ENCODE measurements around the gene SLCO3A1. TPM values are rescaled to one million over a fixed set of nuclear protein-coding genes. Genes with fewer than 3 reads are reported as not detected.

Gene SLCO3A1
- total RNA-seq, 1 experiment from 2014 or later = 37.8 TPM

- H3K36me3 ChIP-seq (ENCODE audit: low read depth) = peaks cover 7% of the 10 kb centered on the region; the same call in 1 of the 2 replicates
- H3K79me2 ChIP-seq (ENCODE audit: low read depth) = peaks cover 87% of the 10 kb centered on the region
- H3K27me3 ChIP-seq (ENCODE audit: insufficient read depth, low read depth) = no peaks in the 10 kb centered on the region
- no peak overlapping the region for H2AFZ ChIP-seq
- peaks cover 31% of the 10 kb centered on the region for H3F3A ChIP-seq (ENCODE audit: insufficient read depth, low read depth)
- no peaks in the 10 kb centered on the region for H3K9me3 ChIP-seq (ENCODE audit: insufficient read depth, low read depth)
- H3K4me3 ChIP-seq = no peak overlapping the region
- BruUV-seq (replicated peaks) = no TSS peak
- no peak for DNase-seq
- ChIA-PET POLR2A (ENCODE audit: unreplicated experiment) (interaction anchor here (0.6 kb wide), 1 partner anchor 326 kb away, joined by 4 read pairs; no protein-coding TSS in a partner anchor), CTCF (no interaction called here)
- no peak overlapping the region for H3K4me2 ChIP-seq
- H4K20me1 ChIP-seq (ENCODE audit: insufficient read depth) = no peaks in the 10 kb centered on the region
- peaks cover 58% of the 10 kb centered on the region for H3K4me1 ChIP-seq (replicated peaks; ENCODE audit: insufficient read depth)
- TF ChIP-seq, protein P1, sequence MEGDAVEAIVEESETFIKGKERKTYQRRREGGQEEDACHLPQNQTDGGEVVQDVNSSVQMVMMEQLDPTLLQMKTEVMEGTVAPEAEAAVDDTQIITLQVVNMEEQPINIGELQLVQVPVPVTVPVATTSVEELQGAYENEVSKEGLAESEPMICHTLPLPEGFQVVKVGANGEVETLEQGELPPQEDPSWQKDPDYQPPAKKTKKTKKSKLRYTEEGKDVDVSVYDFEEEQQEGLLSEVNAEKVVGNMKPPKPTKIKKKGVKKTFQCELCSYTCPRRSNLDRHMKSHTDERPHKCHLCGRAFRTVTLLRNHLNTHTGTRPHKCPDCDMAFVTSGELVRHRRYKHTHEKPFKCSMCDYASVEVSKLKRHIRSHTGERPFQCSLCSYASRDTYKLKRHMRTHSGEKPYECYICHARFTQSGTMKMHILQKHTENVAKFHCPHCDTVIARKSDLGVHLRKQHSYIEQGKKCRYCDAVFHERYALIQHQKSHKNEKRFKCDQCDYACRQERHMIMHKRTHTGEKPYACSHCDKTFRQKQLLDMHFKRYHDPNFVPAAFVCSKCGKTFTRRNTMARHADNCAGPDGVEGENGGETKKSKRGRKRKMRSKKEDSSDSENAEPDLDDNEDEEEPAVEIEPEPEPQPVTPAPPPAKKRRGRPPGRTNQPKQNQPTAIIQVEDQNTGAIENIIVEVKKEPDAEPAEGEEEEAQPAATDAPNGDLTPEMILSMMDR (conservative IDR thresholded peaks at IDR 0.05) = no peak
- TF ChIP-seq EZH2 (IDR thresholded peaks at IDR 0.05; ENCODE audit: low read depth) = no peak
- intact Hi-C loops (cut with micrococcal nuclease; ENCODE audit: unreplicated experiment) = loop anchor here (10.0 kb wide), 1 partner anchor 782 kb away; no protein-coding TSS in a partner anchor
- H3K27ac ChIP-seq = no peak overlapping the region
- no peaks in the 10 kb centered on the region for H3K9me2 ChIP-seq (ENCODE audit: insufficient read depth)
Measured at GRCh38 chr15:91862891-91863504, 9.5 kb downstream of the SLCO3A1 start.

DNA sequence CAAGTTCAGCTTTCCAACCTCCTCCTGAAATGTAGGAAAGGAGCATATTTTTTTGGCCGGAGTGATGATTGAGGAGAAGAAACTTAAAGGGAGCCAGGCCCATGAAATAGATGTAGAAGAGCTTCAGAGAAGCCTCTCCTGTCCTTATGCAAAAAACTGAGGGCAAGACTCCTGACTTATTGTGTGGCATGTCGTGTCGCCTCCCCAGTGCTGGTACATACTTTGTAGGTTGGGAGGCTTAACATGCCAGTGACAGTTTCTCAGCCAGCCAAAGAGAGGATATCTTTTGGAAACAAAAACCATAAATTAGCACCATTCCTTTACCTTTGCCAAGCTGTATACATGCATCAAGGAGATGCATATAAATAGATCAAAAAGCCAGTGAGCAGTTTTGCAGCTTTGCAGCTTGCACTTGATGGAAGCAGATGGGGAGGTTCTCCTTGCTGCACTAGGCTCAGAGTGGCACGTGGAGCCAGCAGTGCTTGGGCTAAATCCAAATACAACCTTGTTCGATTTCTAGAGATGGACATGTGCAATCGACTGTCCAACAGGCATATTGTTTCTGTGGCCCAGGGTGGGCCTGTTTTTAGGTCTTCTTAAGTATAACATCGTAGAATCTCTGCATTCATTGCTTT, 10.2 kb downstream of the SLCO3A1 start:
- CTCF ChIA-PET = interaction anchor here (0.6 kb wide), 1 partner anchor 8 kb away, joined by 3 read pairs; no protein-coding TSS in a partner anchor
- Histone ChIP-seq H3F3A (ENCODE audit: insufficient read depth, low read depth) (peaks cover 38% of the 10 kb centered on the region), H3K27ac (no peak overlapping the region), H3K9me3 (ENCODE audit: insufficient read depth, low read depth) (no peaks in the 10 kb centered on the region), H3K36me3 (ENCODE audit: low read depth) (peaks cover 4% of the 10 kb centered on the region; the same call in 1 of the 2 replicates), H3K27me3 (ENCODE audit: insufficient read depth, low read depth) (no peaks in the 10 kb centered on the region), H2AFZ (no peak overlapping the region), H3K4me3 (no peak overlapping the region), H3K4me2 (no peak overlapping the region), H4K20me1 (ENCODE audit: insufficient read depth) (no peaks in the 10 kb centered on the region), H3K79me2 (ENCODE audit: low read depth) (peaks cover 84% of the 10 kb centered on the region), H3K4me1 (replicated peaks; ENCODE audit: insufficient read depth) (peaks cover 59% of the 10 kb centered on the region), H3K9me2 (ENCODE audit: insufficient read depth) (no peaks in the 10 kb centered on the region)
- intact Hi-C loops (cut with micrococcal nuclease; ENCODE audit: unreplicated experiment) = loop anchor here (10.0 kb wide), 1 partner anchor 781 kb away; no protein-coding TSS in a partner anchor
- TF ChIP-seq, protein P1 (conservative IDR thresholded peaks at IDR 0.05) = no peak
- TF ChIP-seq EZH2 (IDR thresholded peaks at IDR 0.05; ENCODE audit: low read depth) = no peak
- POLR2A ChIA-PET (ENCODE audit: unreplicated experiment) = interaction anchor here (0.6 kb wide), 1 partner anchor 327 kb away, joined by 4 read pairs; no protein-coding TSS in a partner anchor
- DNase-seq = no peak
- BruUV-seq (replicated peaks) = no TSS peak

DNA sequence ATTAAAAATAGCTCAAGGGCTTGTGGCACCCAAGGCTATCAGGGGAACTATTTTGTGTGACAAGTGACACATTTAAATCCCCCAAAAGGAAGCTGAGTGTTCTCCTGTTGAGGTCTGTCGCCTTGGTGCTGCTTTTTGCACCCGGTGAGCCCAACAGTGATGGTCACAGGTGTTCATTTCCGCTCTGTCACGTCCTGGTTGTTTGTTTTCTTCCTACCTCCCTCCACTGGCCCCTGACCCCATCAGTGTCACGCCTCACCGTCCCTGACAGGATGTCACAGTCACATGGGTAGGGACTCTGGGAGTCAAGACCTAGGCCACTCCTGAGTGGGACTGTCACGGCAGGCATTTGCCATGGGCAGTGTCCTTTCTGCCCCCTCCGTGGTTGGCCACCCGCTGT, 11.2 kb downstream of the SLCO3A1 start:
- Histone ChIP-seq H3F3A (ENCODE audit: insufficient read depth, low read depth) (peaks cover 38% of the 10 kb centered on the region), H4K20me1 (ENCODE audit: insufficient read depth) (no peaks in the 10 kb centered on the region), H3K79me2 (ENCODE audit: low read depth) (peaks cover 84% of the 10 kb centered on the region), H3K27ac (peak overlapping the region; percentile 95), H3K4me1 (replicated peaks; ENCODE audit: insufficient read depth) (peaks cover 66% of the 10 kb centered on the region), H3K4me2 (peak overlapping the region; percentile 65; the same call in 1 of the 2 replicates), H3K27me3 (ENCODE audit: insufficient read depth, low read depth) (no peaks in the 10 kb centered on the region), H3K9me2 (ENCODE audit: insufficient read depth) (no peaks in the 10 kb centered on the region), H3K9me3 (ENCODE audit: insufficient read depth, low read depth) (no peaks in the 10 kb centered on the region), H3K36me3 (ENCODE audit: low read depth) (no peaks in the 10 kb centered on the region), H2AFZ (no peak overlapping the region), H3K4me3 (no peak overlapping the region)
- POLR2A ChIA-PET (ENCODE audit: unreplicated experiment) = no interaction called here
- TF ChIP-seq, protein P1 (conservative IDR thresholded peaks at IDR 0.05) = no peak
- no peak for TF ChIP-seq EZH2 (IDR thresholded peaks at IDR 0.05; ENCODE audit: low read depth)
- DNase-seq = no peak
- intact Hi-C loops (cut with micrococcal nuclease; ENCODE audit: unreplicated experiment) = loop anchor here (10.0 kb wide), 1 partner anchor 780 kb away; no protein-coding TSS in a partner anchor
- BruUV-seq (replicated peaks) = no TSS peak
- CTCF ChIA-PET = interaction anchor here (0.6 kb wide), 1 partner anchor 9 kb away, joined by 3 read pairs; no protein-coding TSS in a partner anchor

Data from PC-9 (cell line).